Measurements from ENCODE around the gene CEP41. TPM values are rescaled to one million over a fixed set of nuclear protein-coding genes. Genes with fewer than 3 reads are reported as not detected.
"Not testable (repeated sequence)": the region's sequence is repeated elsewhere in the genome, so short reads cannot be mapped to it uniquely, and the experiment has no call there.

CEP41 gene
- total RNA-seq, 2 experiments from 2014 or later, result 22.0 to 23.3 TPM

- no peaks in the 10 kb centered on the region for H3K36me3 Mint-ChIP-seq
- no peaks in the 10 kb centered on the region for H3K4me1 Mint-ChIP-seq
- no peak overlapping the region for H3K4me3 Mint-ChIP-seq
- no peak overlapping the region for H3K27ac Mint-ChIP-seq
- no peaks in the 10 kb centered on the region for H3K27me3 Mint-ChIP-seq
- H3K9me3 Mint-ChIP-seq (ENCODE audit: low read depth), result no peaks in the 10 kb centered on the region
- ATAC-seq, result no peak
- no peak for DNase-seq
- CTCF ChIA-PET, result no interaction called here
Observed at GRCh38 chr7:130386876-130387275, 53.9 kb downstream of the CEP41 start.

GRCh38 chr7:130385600-130386066 lies 55.2 kb downstream of the CEP41 start:
- H3K9me3 Mint-ChIP-seq (ENCODE audit: low read depth), result no peaks in the 10 kb centered on the region
- CTCF ChIA-PET, result no interaction called here
- H3K27ac Mint-ChIP-seq, result no peak overlapping the region
- no peaks in the 10 kb centered on the region for H3K36me3 Mint-ChIP-seq
- H3K27me3 Mint-ChIP-seq, result no peaks in the 10 kb centered on the region
- no peak for DNase-seq
- ATAC-seq, result no peak
- H3K4me3 Mint-ChIP-seq, result no peak overlapping the region
- H3K4me1 Mint-ChIP-seq, result no peaks in the 10 kb centered on the region

GRCh38 chr7:130384841-130385599 lies 55.8 kb downstream of the CEP41 start:
- no peak overlapping the region for H3K4me3 Mint-ChIP-seq
- ATAC-seq (no peak), DNase-seq (no peak)
- H3K9me3 Mint-ChIP-seq (ENCODE audit: low read depth), result no peaks in the 10 kb centered on the region
- CTCF ChIA-PET, result no interaction called here
- H3K36me3 Mint-ChIP-seq, result no peaks in the 10 kb centered on the region
- H3K4me1 Mint-ChIP-seq, result no peaks in the 10 kb centered on the region
- H3K27ac Mint-ChIP-seq, result no peak overlapping the region
- H3K27me3 Mint-ChIP-seq, result no peaks in the 10 kb centered on the region

GRCh38 chr7:130384371-130384801 lies 56.4 kb downstream of the CEP41 start:
- DNase-seq (peak; percentile 28), ATAC-seq (no peak)
- H3K27ac Mint-ChIP-seq, result no peak overlapping the region
- no peaks in the 10 kb centered on the region for H3K4me1 Mint-ChIP-seq
- H3K4me3 Mint-ChIP-seq, result no peak overlapping the region
- CTCF ChIA-PET, result no interaction called here
- no peaks in the 10 kb centered on the region for H3K27me3 Mint-ChIP-seq
- H3K9me3 Mint-ChIP-seq (ENCODE audit: low read depth), result no peaks in the 10 kb centered on the region
- no peaks in the 10 kb centered on the region for H3K36me3 Mint-ChIP-seq

- Mint-ChIP-seq H3K4me3 (no peak overlapping the region), H3K27ac (no peak overlapping the region), H3K27me3 (no peaks in the 10 kb centered on the region), H3K4me1 (no peaks in the 10 kb centered on the region), H3K36me3 (no peaks in the 10 kb centered on the region), H3K9me3 (ENCODE audit: low read depth) (no peaks in the 10 kb centered on the region)
- CTCF ChIA-PET, result no interaction called here
- peak; percentile 33 for DNase-seq
- ATAC-seq, result no peak
Observed at GRCh38 chr7:130383187-130383980, 57.4 kb downstream of the CEP41 start.

- Mint-ChIP-seq H3K9me3 (ENCODE audit: low read depth) (no peaks in the 10 kb centered on the region), H3K27me3 (no peaks in the 10 kb centered on the region), H3K27ac (no peak overlapping the region), H3K36me3 (no peaks in the 10 kb centered on the region), H3K4me1 (no peaks in the 10 kb centered on the region), H3K4me3 (no peak overlapping the region)
- DNase-seq, result peak; percentile 14
- ATAC-seq, result no peak
- CTCF ChIA-PET, result no interaction called here
Observed at GRCh38 chr7:130381468-130382312, 59.1 kb downstream of the CEP41 start.

GRCh38 chr7:130380861-130381455 lies 59.9 kb downstream of the CEP41 start:
- CTCF ChIA-PET, result no interaction called here
- DNase-seq, result peak; percentile 23
- H3K36me3 Mint-ChIP-seq, result no peaks in the 10 kb centered on the region

GRCh38 chr7:130379921-130380860 lies 60.6 kb downstream of the CEP41 start, which contains the start of gene CPA1:
CPA1 (plus strand) TSS chr7:130380494; CDS start chr7:130380521, 27 bp downstream.
- H3K27ac Mint-ChIP-seq, result no peak within 1 kb of the TSS
- no peaks in the 10 kb centered on the region for H3K36me3 Mint-ChIP-seq
- no peaks in the 10 kb centered on the region for H3K27me3 Mint-ChIP-seq
- DNase-seq (peak; percentile 18), ATAC-seq (no peak)
- H3K9me3 Mint-ChIP-seq (ENCODE audit: low read depth), result no peaks in the 10 kb centered on the region
- CTCF ChIA-PET, result no interaction called here
- H3K4me1 Mint-ChIP-seq, result no peaks in the 10 kb centered on the region
- H3K4me3 Mint-ChIP-seq, result no peak within 1 kb of the TSS

More at GRCh38 chr7:130380861-130381455, 59.9 kb downstream of the CEP41 start:
- H3K9me3 Mint-ChIP-seq (ENCODE audit: low read depth), result no peaks in the 10 kb centered on the region
- no peaks in the 10 kb centered on the region for H3K4me1 Mint-ChIP-seq
- no peaks in the 10 kb centered on the region for H3K27me3 Mint-ChIP-seq
- ATAC-seq, result no peak
- no peak overlapping the region for H3K4me3 Mint-ChIP-seq
- H3K27ac Mint-ChIP-seq, result no peak overlapping the region

- ATAC-seq (no peak), DNase-seq (no peak)
- Mint-ChIP-seq H3K4me3 (no peak overlapping the region), H3K4me1 (no peaks in the 10 kb centered on the region), H3K27me3 (no peaks in the 10 kb centered on the region), H3K36me3 (no peaks in the 10 kb centered on the region), H3K9me3 (ENCODE audit: low read depth) (no peaks in the 10 kb centered on the region), H3K27ac (no peak overlapping the region)
- CTCF ChIA-PET, result no interaction called here
Observed at GRCh38 chr7:130379532-130379920, 61.3 kb downstream of the CEP41 start.

- CTCF ChIA-PET, result no interaction called here
- ATAC-seq (no peak), DNase-seq (no peak)
- H3K27me3 Mint-ChIP-seq, result no peaks in the 10 kb centered on the region
- no peaks in the 10 kb centered on the region for H3K4me1 Mint-ChIP-seq
- H3K36me3 Mint-ChIP-seq, result no peaks in the 10 kb centered on the region
- no peak overlapping the region for H3K27ac Mint-ChIP-seq
- no peak overlapping the region for H3K4me3 Mint-ChIP-seq
- H3K9me3 Mint-ChIP-seq (ENCODE audit: low read depth), result no peaks in the 10 kb centered on the region
Observed at GRCh38 chr7:130379019-130379418, 61.8 kb downstream of the CEP41 start.

- H3K36me3 Mint-ChIP-seq, result no peaks in the 10 kb centered on the region
- no peak for DNase-seq
- H3K27ac Mint-ChIP-seq, result no peak overlapping the region
- CTCF ChIA-PET, result no interaction called here
- no peaks in the 10 kb centered on the region for H3K27me3 Mint-ChIP-seq
- no peak for ATAC-seq
- H3K4me1 Mint-ChIP-seq, result no peaks in the 10 kb centered on the region
- no peak overlapping the region for H3K4me3 Mint-ChIP-seq
- no peaks in the 10 kb centered on the region for H3K9me3 Mint-ChIP-seq (ENCODE audit: low read depth)
Observed at GRCh38 chr7:130377178-130377577, 63.6 kb downstream of the CEP41 start.

GRCh38 chr7:130376461-130376860 lies 64.4 kb downstream of the CEP41 start:
- ATAC-seq; H3K27me3 Mint-ChIP-seq; H3K4me3 Mint-ChIP-seq; H3K27ac Mint-ChIP-seq; H3K9me3 Mint-ChIP-seq (ENCODE audit: low read depth); DNase-seq; H3K4me1 Mint-ChIP-seq; H3K36me3 Mint-ChIP-seq; CTCF ChIA-PET: not testable (repeated sequence)
